GM12891 (cell line): ENCODE data around the gene SERINC2.
"Not testable (repeated sequence)": the region's sequence is repeated elsewhere in the genome, so short reads cannot be mapped to it uniquely, and the experiment has no call there.

Experiments used
- DNase-seq: peaks from one replicate; pipeline ENCODE4 v3.0.0; 2011; ENCODE audit warnings: low spot score; ENCODE audit not compliant: insufficient read length
- FAIRE-seq: peaks from 2 replicates; lab custom pipeline; 2011; peaks lifted over from hg19 to GRCh38; lab: Jason Lieb, UNC
- PAX5 ChIP-seq: IDR thresholded peaks from 2 replicates; pipeline ENCODE4 v1.6.1; 2011; ENCODE audit warnings: low read length, moderate library complexity, mild to moderate bottlenecking; ENCODE audit not compliant: insufficient read depth, severe bottlenecking
- POLR2A ChIP-seq: IDR thresholded peaks from 2 replicates; pipeline ENCODE4 v1.6.1; 2011; ENCODE audit warnings: low read depth, low read length, control low read depth
- POLR2AphosphoS5 ChIP-seq: IDR thresholded peaks from 2 replicates; pipeline ENCODE4 v1.6.1; 2011; ENCODE audit warnings: low read depth, low read length, control low read depth
- POU2F2 ChIP-seq: IDR thresholded peaks from 2 replicates; pipeline ENCODE4 v1.6.1; 2011; ENCODE audit warnings: low read depth, mild to moderate bottlenecking, control low read depth, low read length, moderate library complexity
- SPI1 ChIP-seq: IDR thresholded peaks from 2 replicates; pipeline ENCODE4 v1.6.1; 2011; ENCODE audit warnings: low read depth, low read length, control low read depth
- TAF1 ChIP-seq: IDR thresholded peaks from 2 replicates; pipeline ENCODE4 v1.6.1; 2011; ENCODE audit warnings: low read depth, low read length, control low read depth

SERINC2 gene

GRCh38 chr1:31478167-31478566 is 65.2 kb downstream of the SERINC2 start:
- no peak for TF ChIP-seq TAF1
- TF ChIP-seq POU2F2: no peak
- no peak for TF ChIP-seq POLR2AphosphoS5
- FAIRE-seq (no peak), DNase-seq (no peak)

GRCh38 chr1:31479811-31480210 is 66.8 kb downstream of the SERINC2 start:
- DNase-seq (no peak), FAIRE-seq (no peak)
- TF ChIP-seq PAX5: no peak
- no peak for TF ChIP-seq POU2F2
- no peak for TF ChIP-seq TAF1
- TF ChIP-seq POLR2A: no peak
- TF ChIP-seq SPI1: no peak
- no peak for TF ChIP-seq POLR2AphosphoS5

- not testable (repeated sequence) for FAIRE-seq, DNase-seq
Observed at GRCh38 chr1:31480426-31480825, 67.4 kb downstream of the SERINC2 start.

GRCh38 chr1:31482482-31483011 is 69.5 kb downstream of the SERINC2 start:
- TF ChIP-seq SPI1: no peak
- TF ChIP-seq TAF1: no peak
- TF ChIP-seq POLR2A: no peak
- no peak for TF ChIP-seq POU2F2
- TF ChIP-seq POLR2AphosphoS5: no peak
- TF ChIP-seq PAX5: no peak
- peak; percentile 31 for FAIRE-seq
- DNase-seq: no peak

- no peak for TF ChIP-seq POLR2A
- TF ChIP-seq SPI1: no peak
- TF ChIP-seq PAX5: no peak
- TF ChIP-seq POLR2AphosphoS5: no peak
- TF ChIP-seq POU2F2: no peak
- TF ChIP-seq TAF1: no peak
- DNase-seq: no peak
- no peak for FAIRE-seq
Observed at GRCh38 chr1:31483012-31483946, 70.3 kb downstream of the SERINC2 start.
